ENCODE results near the gene KIF13A. TPM values are rescaled to one million over a fixed set of nuclear protein-coding genes. Genes with fewer than 3 reads are reported as not detected.

Gene KIF13A
- total and polyA plus RNA-seq, 9 of the 15 experiments (the other 6 are each of a cell fraction or from before 2014, with no cell fraction given): 3.6 to 44.3 (median 29.7) TPM

DNA sequence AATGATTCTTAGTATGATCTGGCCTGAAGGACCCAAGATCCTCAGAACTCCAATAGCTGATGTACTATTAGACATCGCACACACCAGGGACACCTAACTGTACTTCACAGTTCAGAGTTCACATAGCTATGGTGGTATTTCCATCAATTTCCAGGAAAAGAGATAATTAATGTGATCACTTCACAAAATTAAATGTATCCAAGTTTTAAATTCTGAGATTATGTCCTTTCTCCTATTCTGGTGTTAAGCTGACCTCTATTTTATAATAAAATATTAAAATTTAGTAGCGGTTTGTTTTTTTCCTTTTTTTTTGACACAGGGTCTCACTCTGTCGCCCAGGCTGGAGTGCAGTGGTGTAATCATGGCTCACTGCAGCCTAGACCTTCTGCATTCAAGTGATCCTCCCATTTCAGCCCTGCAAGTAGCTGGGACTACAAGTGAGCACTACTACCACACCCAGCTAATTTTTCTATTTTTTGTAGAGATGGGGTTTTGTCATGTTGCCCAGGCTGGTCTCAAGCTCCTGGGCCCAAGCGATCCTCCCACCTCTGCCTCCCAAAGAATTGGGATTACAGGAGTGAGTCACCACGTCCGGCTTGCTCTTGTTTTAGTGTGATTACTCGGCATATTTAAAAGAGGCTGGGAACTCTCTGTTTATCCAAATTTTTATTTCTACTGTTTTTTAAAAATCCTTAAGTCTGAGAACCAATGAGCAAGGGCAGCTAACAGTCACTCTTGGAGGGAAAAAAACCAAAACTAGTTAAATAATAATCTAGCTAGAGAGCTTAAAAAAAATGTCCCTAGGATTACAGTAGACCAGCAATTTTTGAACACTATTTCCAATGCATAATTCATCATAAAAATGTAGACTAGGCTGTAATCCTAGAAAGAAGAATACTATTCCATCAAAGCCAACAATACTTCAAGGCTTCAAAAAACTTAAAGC, 16.0 kb downstream of the KIF13A start (continued):
- TF ChIP-seq, protein P1, sequence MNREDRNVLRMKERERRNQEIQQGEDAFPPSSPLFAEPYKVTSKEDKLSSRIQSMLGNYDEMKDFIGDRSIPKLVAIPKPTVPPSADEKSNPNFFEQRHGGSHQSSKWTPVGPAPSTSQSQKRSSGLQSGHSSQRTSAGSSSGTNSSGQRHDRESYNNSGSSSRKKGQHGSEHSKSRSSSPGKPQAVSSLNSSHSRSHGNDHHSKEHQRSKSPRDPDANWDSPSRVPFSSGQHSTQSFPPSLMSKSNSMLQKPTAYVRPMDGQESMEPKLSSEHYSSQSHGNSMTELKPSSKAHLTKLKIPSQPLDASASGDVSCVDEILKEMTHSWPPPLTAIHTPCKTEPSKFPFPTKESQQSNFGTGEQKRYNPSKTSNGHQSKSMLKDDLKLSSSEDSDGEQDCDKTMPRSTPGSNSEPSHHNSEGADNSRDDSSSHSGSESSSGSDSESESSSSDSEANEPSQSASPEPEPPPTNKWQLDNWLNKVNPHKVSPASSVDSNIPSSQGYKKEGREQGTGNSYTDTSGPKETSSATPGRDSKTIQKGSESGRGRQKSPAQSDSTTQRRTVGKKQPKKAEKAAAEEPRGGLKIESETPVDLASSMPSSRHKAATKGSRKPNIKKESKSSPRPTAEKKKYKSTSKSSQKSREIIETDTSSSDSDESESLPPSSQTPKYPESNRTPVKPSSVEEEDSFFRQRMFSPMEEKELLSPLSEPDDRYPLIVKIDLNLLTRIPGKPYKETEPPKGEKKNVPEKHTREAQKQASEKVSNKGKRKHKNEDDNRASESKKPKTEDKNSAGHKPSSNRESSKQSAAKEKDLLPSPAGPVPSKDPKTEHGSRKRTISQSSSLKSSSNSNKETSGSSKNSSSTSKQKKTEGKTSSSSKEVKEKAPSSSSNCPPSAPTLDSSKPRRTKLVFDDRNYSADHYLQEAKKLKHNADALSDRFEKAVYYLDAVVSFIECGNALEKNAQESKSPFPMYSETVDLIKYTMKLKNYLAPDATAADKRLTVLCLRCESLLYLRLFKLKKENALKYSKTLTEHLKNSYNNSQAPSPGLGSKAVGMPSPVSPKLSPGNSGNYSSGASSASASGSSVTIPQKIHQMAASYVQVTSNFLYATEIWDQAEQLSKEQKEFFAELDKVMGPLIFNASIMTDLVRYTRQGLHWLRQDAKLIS (CRISPR knock-in tag; IDR thresholded peaks at IDR 0.05): no peak
- TF ChIP-seq, protein P2, sequence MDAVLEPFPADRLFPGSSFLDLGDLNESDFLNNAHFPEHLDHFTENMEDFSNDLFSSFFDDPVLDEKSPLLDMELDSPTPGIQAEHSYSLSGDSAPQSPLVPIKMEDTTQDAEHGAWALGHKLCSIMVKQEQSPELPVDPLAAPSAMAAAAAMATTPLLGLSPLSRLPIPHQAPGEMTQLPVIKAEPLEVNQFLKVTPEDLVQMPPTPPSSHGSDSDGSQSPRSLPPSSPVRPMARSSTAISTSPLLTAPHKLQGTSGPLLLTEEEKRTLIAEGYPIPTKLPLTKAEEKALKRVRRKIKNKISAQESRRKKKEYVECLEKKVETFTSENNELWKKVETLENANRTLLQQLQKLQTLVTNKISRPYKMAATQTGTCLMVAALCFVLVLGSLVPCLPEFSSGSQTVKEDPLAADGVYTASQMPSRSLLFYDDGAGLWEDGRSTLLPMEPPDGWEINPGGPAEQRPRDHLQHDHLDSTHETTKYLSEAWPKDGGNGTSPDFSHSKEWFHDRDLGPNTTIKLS (IDR thresholded peaks at IDR 0.05; ENCODE audit: borderline replicate concordance, low read depth): no peak
- TF ChIP-seq MYC (IDR thresholded peaks at IDR 0.05; ENCODE audit: low read depth, low read length) (no peak), MYC (CRISPR knock-in tag; IDR thresholded peaks at IDR 0.05; ENCODE audit: borderline replicate concordance, low read depth) (no peak), HMG20A (CRISPR knock-in tag; conservative IDR thresholded peaks at IDR 0.05) (no peak), ZNF165 (CRISPR knock-in tag; IDR thresholded peaks at IDR 0.05; ENCODE audit: borderline replicate concordance) (no peak), NCOR1 (IDR thresholded peaks at IDR 0.05) (peak; percentile 58; the same call in 1 of the 2 replicates), ZNF146 (CRISPR knock-in tag; IDR thresholded peaks at IDR 0.05; ENCODE audit: unreplicated experiment) (no peak), SMAD2 (IDR thresholded peaks at IDR 0.05; ENCODE audit: low read depth, low read length) (no peak), IRF2 (CRISPR knock-in tag; IDR thresholded peaks at IDR 0.05) (no peak), ZNF583 (CRISPR knock-in tag; IDR thresholded peaks at IDR 0.05) (no peak), ERF (CRISPR knock-in tag; IDR thresholded peaks at IDR 0.05) (no peak), NRF1 (conservative IDR thresholded peaks at IDR 0.05 in 1 of 2, IDR thresholded peaks at IDR 0.05 in 1 of 2) (peak; percentile 54 to 56; a peak in 3 of 4 replicates), THRAP3 (IDR thresholded peaks at IDR 0.05; ENCODE audit: borderline replicate concordance) (no peak), ZNF121 (CRISPR knock-in tag; conservative IDR thresholded peaks at IDR 0.05) (peak; percentile 51; the same call in 1 of the 2 replicates)
- TF ChIP-seq, protein P3, sequence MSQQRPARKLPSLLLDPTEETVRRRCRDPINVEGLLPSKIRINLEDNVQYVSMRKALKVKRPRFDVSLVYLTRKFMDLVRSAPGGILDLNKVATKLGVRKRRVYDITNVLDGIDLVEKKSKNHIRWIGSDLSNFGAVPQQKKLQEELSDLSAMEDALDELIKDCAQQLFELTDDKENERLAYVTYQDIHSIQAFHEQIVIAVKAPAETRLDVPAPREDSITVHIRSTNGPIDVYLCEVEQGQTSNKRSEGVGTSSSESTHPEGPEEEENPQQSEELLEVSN (IDR thresholded peaks at IDR 0.05; ENCODE audit: borderline replicate concordance in 1 of 2, extremely low read depth in 1 of 2, insufficient read depth in 1 of 2, insufficient read length in 1 of 2, low read depth in 1 of 2, low read length in 1 of 2, poor library complexity in 1 of 2, severe bottlenecking in 1 of 2): no peak
- TF ChIP-seq, protein P4, sequence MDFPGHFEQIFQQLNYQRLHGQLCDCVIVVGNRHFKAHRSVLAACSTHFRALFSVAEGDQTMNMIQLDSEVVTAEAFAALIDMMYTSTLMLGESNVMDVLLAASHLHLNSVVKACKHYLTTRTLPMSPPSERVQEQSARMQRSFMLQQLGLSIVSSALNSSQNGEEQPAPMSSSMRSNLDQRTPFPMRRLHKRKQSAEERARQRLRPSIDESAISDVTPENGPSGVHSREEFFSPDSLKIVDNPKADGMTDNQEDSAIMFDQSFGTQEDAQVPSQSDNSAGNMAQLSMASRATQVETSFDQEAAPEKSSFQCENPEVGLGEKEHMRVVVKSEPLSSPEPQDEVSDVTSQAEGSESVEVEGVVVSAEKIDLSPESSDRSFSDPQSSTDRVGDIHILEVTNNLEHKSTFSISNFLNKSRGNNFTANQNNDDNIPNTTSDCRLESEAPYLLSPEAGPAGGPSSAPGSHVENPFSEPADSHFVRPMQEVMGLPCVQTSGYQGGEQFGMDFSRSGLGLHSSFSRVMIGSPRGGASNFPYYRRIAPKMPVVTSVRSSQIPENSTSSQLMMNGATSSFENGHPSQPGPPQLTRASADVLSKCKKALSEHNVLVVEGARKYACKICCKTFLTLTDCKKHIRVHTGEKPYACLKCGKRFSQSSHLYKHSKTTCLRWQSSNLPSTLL (IDR thresholded peaks at IDR 0.05): no peak
